Esophagus muscularis mucosa (tissue), 4 donors: Measurements from ENCODE around the gene CNTFR. TPM values are rescaled to one million over a fixed set of nuclear protein-coding genes. Genes with fewer than 3 reads are reported as not detected.
A peak's percentile ranks its signal among the peaks of the same experiment; 100 is the strongest.

Experiments
- DNase-seq: peaks from one replicate; pipeline ENCODE4 v3.0.0-alpha.2; 2017; ENCODE audit errors: extremely low spot score
- H3K27ac ChIP-seq, 4 donors: fragments of 200-600 bp; sonication (generic); replicated peaks in 1 of 4; 1 replicate in 3 of 4; 2 replicates in 1 of 4; pipeline ENCODE4 v1.5.1; 2016 to 2019; ENCODE audit warnings: mild to moderate bottlenecking in 1 of 4
- H3K27me3 ChIP-seq, 4 donors: fragments of 200-600 bp; sonication (generic); one replicate each; pipeline versions ENCODE4 v1.5.1 to v1.6.0; 2016 to 2019
- H3K36me3 ChIP-seq, 4 donors: fragments of 200-600 bp; sonication (generic); one replicate each; pipeline ENCODE4 v1.5.1; 2016 to 2019
- H3K4me1 ChIP-seq, 4 donors: fragments of 200-600 bp; sonication (generic); one replicate each; pipeline ENCODE4 v1.5.1; 2016 to 2019
- H3K4me3 ChIP-seq, 4 donors: fragments of 200-600 bp; sonication (generic); 1 replicate in 2 of 4; 2 replicates in 2 of 4; pipeline ENCODE4 v1.5.1; 2016 to 2019; ENCODE audit warnings: mild to moderate bottlenecking in 4 of 4, moderate library complexity in 1 of 4
- H3K9me3 ChIP-seq, 4 donors: fragments of 200-600 bp; sonication (generic); 1 replicate in 3 of 4; 2 replicates in 1 of 4; pipeline ENCODE4 v1.5.1; 2016 to 2019
- CTCF ChIP-seq, 3 experiments: fragments of 200-600 bp in 2 of 3; fragments of 450-650 bp in 1 of 3; sonication (generic) in 2 of 3; IDR thresholded peaks; one replicate each; pipeline ENCODE4 v1.5.1; 2017 to 2019; ENCODE audit warnings: antibody characterized with exemption in 3 of 3, mild to moderate bottlenecking in 2 of 3, moderate library complexity in 1 of 3
- EP300 ChIP-seq: sonication (generic); formaldehyde crosslinking; IDR thresholded peaks from one replicate; pipeline ENCODE4 v1.6.1; 2017; ENCODE audit warnings: antibody characterized with exemption
- POLR2A ChIP-seq: fragments of 450-650 bp; IDR thresholded peaks from one replicate; pipeline ENCODE4 v1.6.1; 2017; ENCODE audit warnings: antibody characterized with exemption, moderate library complexity, mild to moderate bottlenecking, low read depth
- POLR2AphosphoS5 ChIP-seq, 2 donors: sonication (generic); formaldehyde crosslinking; IDR thresholded peaks; one replicate each; pipeline ENCODE4 v1.6.1; 2017; ENCODE audit warnings: antibody characterized with exemption in 2 of 2
- WGBS: methylation state at CpG from one replicate; pipeline ENCODE4 v1.1.5; 2018; 5-methylcytosine and 5-hydroxymethylcytosine counted together
- intact Hi-C: fragments of 100-400 bp; cut with DNase I; formaldehyde crosslinking; loops from one replicate; pipeline ENCODE4 v1.15.1; 2023
- total RNA-seq, 4 donors: library from RNA; depleted of rRNA; stranded (reverse); fragments of >200 nt; gene quantifications; one replicate each; pipeline versions ENCODE4 v1.1.0 to v1.2.1, GENCODE V29; 2016

Gene CNTFR
- total RNA-seq, 4 donors from 2014 or later: 1.2 to 3.8 (median 2.7) TPM

DNA sequence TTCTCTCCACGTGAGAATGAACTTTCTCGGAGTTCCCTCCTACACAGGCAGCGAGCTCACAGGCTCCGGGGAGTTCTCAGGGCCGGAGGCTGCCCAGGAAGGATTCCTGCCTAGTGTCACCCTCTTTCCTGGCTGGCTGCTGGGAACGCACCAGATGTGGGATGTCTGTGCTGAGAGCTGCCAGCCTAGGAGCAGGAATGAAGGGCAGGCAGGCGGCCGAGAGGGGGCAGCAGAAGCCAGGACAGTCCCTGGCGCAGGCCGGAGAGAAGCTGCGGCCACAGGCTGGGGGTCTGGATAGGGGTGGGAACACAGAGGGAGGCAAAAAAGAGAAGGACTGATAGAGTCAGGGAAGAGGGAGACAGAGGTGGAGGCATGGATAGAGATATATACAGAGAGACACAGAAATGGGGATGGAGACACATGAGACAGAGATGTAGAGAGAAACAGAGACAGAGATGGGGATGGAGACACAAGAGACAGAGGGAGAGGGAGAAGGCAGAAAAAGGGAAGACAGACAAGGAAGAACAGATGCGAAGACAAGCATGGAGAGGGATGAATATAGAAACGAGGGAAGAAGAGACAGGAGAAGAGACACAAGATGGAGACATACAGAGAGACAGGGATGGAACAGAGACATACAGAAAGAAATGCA, 41.4 kb downstream of the CNTFR start:
- H3K4me3 ChIP-seq: no peak overlapping the region
- peaks cover 0 to 17% (median 4%) of the 10 kb centered on the region in 4 donors for H3K4me1 ChIP-seq
- no peaks in the 10 kb centered on the region for H3K36me3 ChIP-seq
- H3K9me3 ChIP-seq: no peaks in the 10 kb centered on the region
- no peak overlapping the region for H3K27ac ChIP-seq
- DNase-seq: no peak
- peaks cover 0 to 30% (median 0%) of the 10 kb centered on the region in 4 donors for H3K27me3 ChIP-seq
- intact Hi-C loops: loop anchor here (1.0 to 5.0 kb wide), 2 partner anchors 43 to 146 kb away; no protein-coding TSS in a partner anchor
- TF ChIP-seq POLR2A: no peak
- no peak for TF ChIP-seq EP300
- peak in 1 of 2 donors; percentile 14 for TF ChIP-seq POLR2AphosphoS5 (IDR thresholded peaks at IDR 0.05)
- peak; percentile 75 to 82 (median 82) for TF ChIP-seq CTCF (IDR thresholded peaks at IDR 0.05)
- WGBS: 17% methylated on average over 9 of the region's 13 CpGs

- WGBS: 60% methylated on average over 16 of the region's 16 CpGs
- Histone ChIP-seq H3K36me3 (no peaks in the 10 kb centered on the region), H3K4me1 (peaks cover 0 to 17% (median 4%) of the 10 kb centered on the region in 4 donors), H3K27ac (no peak overlapping the region), H3K4me3 (no peak overlapping the region), H3K9me3 (no peaks in the 10 kb centered on the region), H3K27me3 (peaks cover 0 to 30% (median 0%) of the 10 kb centered on the region in 4 donors)
- TF ChIP-seq POLR2AphosphoS5 (IDR thresholded peaks at IDR 0.05): no peak
- no peak for TF ChIP-seq EP300
- TF ChIP-seq CTCF (IDR thresholded peaks at IDR 0.05): peak; percentile 53 to 70 (median 65)
- TF ChIP-seq POLR2A: no peak
- no peak for DNase-seq
- intact Hi-C loops: loop anchor here (5.0 kb wide), 1 partner anchor 145 kb away; no protein-coding TSS in a partner anchor
Measured at GRCh38 chr9:34546834-34547827, 42.4 kb downstream of the CNTFR start.

GRCh38 chr9:34546102-34546833, 43.3 kb downstream of the CNTFR start:
- TF ChIP-seq EP300 (no peak), POLR2A (no peak), CTCF (IDR thresholded peaks at IDR 0.05) (no peak), POLR2AphosphoS5 (IDR thresholded peaks at IDR 0.05) (no peak)
- 85% methylated on average over 7 of the region's 7 CpGs for WGBS
- Histone ChIP-seq H3K36me3 (no peaks in the 10 kb centered on the region), H3K4me1 (peaks cover 0 to 17% (median 4%) of the 10 kb centered on the region in 4 donors), H3K9me3 (no peaks in the 10 kb centered on the region), H3K27ac (no peak overlapping the region), H3K27me3 (peaks cover 0 to 25% (median 0%) of the 10 kb centered on the region in 4 donors), H3K4me3 (no peak overlapping the region)
- DNase-seq: no peak
- intact Hi-C loops: loop anchor here (5.0 kb wide), 1 partner anchor 144 kb away; no protein-coding TSS in a partner anchor

- H3K27ac ChIP-seq: no peak overlapping the region
- H3K27me3 ChIP-seq: peaks cover 0 to 25% (median 0%) of the 10 kb centered on the region in 4 donors
- DNase-seq: no peak
- no peaks in the 10 kb centered on the region for H3K36me3 ChIP-seq
- no peak overlapping the region for H3K4me3 ChIP-seq
- 94% methylated on average over 5 of the region's 6 CpGs for WGBS
- no peaks in the 10 kb centered on the region for H3K9me3 ChIP-seq
- peaks cover 0 to 17% (median 4%) of the 10 kb centered on the region in 4 donors for H3K4me1 ChIP-seq
- intact Hi-C loops: loop anchor here (5.0 kb wide), 1 partner anchor 143 kb away; no protein-coding TSS in a partner anchor
- TF ChIP-seq POLR2AphosphoS5 (IDR thresholded peaks at IDR 0.05): no peak
- no peak for TF ChIP-seq EP300
- TF ChIP-seq CTCF (IDR thresholded peaks at IDR 0.05): no peak
- no peak for TF ChIP-seq POLR2A
Measured at GRCh38 chr9:34545497-34545896, 44.0 kb downstream of the CNTFR start.
